ENCODE data around the gene TOM1. TPM values are rescaled to one million over a fixed set of nuclear protein-coding genes. Genes with fewer than 3 reads are reported as not detected.

Gene TOM1
- total and polyA plus RNA-seq, 2 donors (not counting 1 experiment from before 2014, with no cell fraction given), result 25.3 to 53.2 TPM

- H3K4me1 ChIP-seq (ENCODE audit: control insufficient read depth in 2 of 2, insufficient read depth in 2 of 2, low read length in 2 of 2), result peaks cover 10 to 13% of the 10 kb centered on the region in 2 donors
- H3K36me3 ChIP-seq (replicated peaks in 1 of 2; ENCODE audit: control extremely low read depth in 1 of 2, control insufficient read depth in 1 of 2, extremely low read depth in 1 of 2, insufficient read depth in 2 of 2, low read length in 1 of 2), result peaks cover 0 to 76% of the 10 kb centered on the region in 2 experiments
- Mint-ChIP-seq H3K27me3 (no peaks in the 10 kb centered on the region), H3K4me3 (no peak overlapping the region), H3K4me1 (peaks cover 14% of the 10 kb centered on the region), H3K9me3 (ENCODE audit: insufficient read depth) (no peaks in the 10 kb centered on the region), H3K27ac (no peak overlapping the region)
- ChIA-PET CTCF (no interaction called here), POLR2A (no interaction called here)
- H3K27me3 ChIP-seq (replicated peaks in 1 of 4; ENCODE audit: control extremely low read depth in 1 of 4, control insufficient read depth in 3 of 4, insufficient read depth in 4 of 4, low read length in 3 of 4), result no peaks in the 10 kb centered on the region
- H3K79me2 ChIP-seq (ENCODE audit: control insufficient read depth, insufficient read depth, low read length), result no peaks in the 10 kb centered on the region
- peaks cover 0 to 5% (median 0%) of the 10 kb centered on the region in 3 donors for H3K9me3 ChIP-seq (ENCODE audit: control extremely low read depth in 1 of 3, control insufficient read depth in 2 of 3, insufficient read depth in 1 of 3, low read length in 2 of 3)
- ATAC-seq (ENCODE audit: low read depth), result no peak
- no peak overlapping the region for H3K4me2 ChIP-seq (replicated peaks; ENCODE audit: low read depth, low read length, poor library complexity, severe bottlenecking)
- no peak overlapping the region for H2AFZ ChIP-seq (ENCODE audit: insufficient read depth, low read depth, low read length, poor library complexity, severe bottlenecking)
- no peak for DNase-seq
- no peak for TF ChIP-seq CTCF (IDR thresholded peaks at IDR 0.05)
- no peak for TF ChIP-seq EZH2 (IDR thresholded peaks at IDR 0.05; ENCODE audit: borderline replicate concordance, insufficient read depth, low read depth, low read length, poor library complexity, severe bottlenecking)
- H3K27ac ChIP-seq (ENCODE audit: low read length in 2 of 2), result no peak overlapping the region
- WGBS (ENCODE audit: insufficient coverage), result 96% methylated on average over 4 of the region's 5 CpGs
- no peak overlapping the region for H3K9ac ChIP-seq (ENCODE audit: low read length)
- no peak overlapping the region for H3K4me3 ChIP-seq (ENCODE audit: control extremely low read depth in 1 of 5, extremely low read depth in 1 of 5, insufficient read depth in 1 of 5, low read depth in 2 of 5, low read length in 4 of 5)
- intact Hi-C loops (cut with micrococcal nuclease), result no loop called here
- no peaks in the 10 kb centered on the region for H4K20me1 ChIP-seq (ENCODE audit: control insufficient read depth, insufficient read depth, low read length, poor library complexity, severe bottlenecking)
Measured at GRCh38 chr22:35324067-35324466, 24.4 kb downstream of the TOM1 start.

GRCh38 chr22:35324762-35325161, 25.1 kb downstream of the TOM1 start:
- Histone ChIP-seq H3K27me3 (replicated peaks in 1 of 4; ENCODE audit: control extremely low read depth in 1 of 4, control insufficient read depth in 3 of 4, insufficient read depth in 4 of 4, low read length in 3 of 4) (no peaks in the 10 kb centered on the region), H4K20me1 (ENCODE audit: control insufficient read depth, insufficient read depth, low read length, poor library complexity, severe bottlenecking) (no peaks in the 10 kb centered on the region), H3K4me1 (ENCODE audit: control insufficient read depth in 2 of 2, insufficient read depth in 2 of 2, low read length in 2 of 2) (peaks cover 13 to 18% of the 10 kb centered on the region in 2 donors), H3K27ac (ENCODE audit: low read length in 2 of 2) (no peak overlapping the region), H3K9ac (ENCODE audit: low read length) (no peak overlapping the region), H3K36me3 (replicated peaks in 1 of 2; ENCODE audit: control extremely low read depth in 1 of 2, control insufficient read depth in 1 of 2, extremely low read depth in 1 of 2, insufficient read depth in 2 of 2, low read length in 1 of 2) (peaks cover 0 to 70% of the 10 kb centered on the region in 2 experiments), H3K9me3 (ENCODE audit: control extremely low read depth in 1 of 3, control insufficient read depth in 2 of 3, insufficient read depth in 1 of 3, low read length in 2 of 3) (peaks cover 0 to 3% (median 0%) of the 10 kb centered on the region in 3 donors), H3K4me2 (replicated peaks; ENCODE audit: low read depth, low read length, poor library complexity, severe bottlenecking) (no peak overlapping the region), H3K4me3 (ENCODE audit: control extremely low read depth in 1 of 5, extremely low read depth in 1 of 5, insufficient read depth in 1 of 5, low read depth in 2 of 5, low read length in 4 of 5) (no peak overlapping the region), H2AFZ (ENCODE audit: insufficient read depth, low read depth, low read length, poor library complexity, severe bottlenecking) (no peak overlapping the region), H3K79me2 (ENCODE audit: control insufficient read depth, insufficient read depth, low read length) (no peaks in the 10 kb centered on the region)
- intact Hi-C loops (cut with micrococcal nuclease), result no loop called here
- Mint-ChIP-seq H3K27ac (no peak overlapping the region), H3K4me1 (peaks cover 17% of the 10 kb centered on the region), H3K4me3 (no peak overlapping the region), H3K27me3 (no peaks in the 10 kb centered on the region), H3K9me3 (ENCODE audit: insufficient read depth) (no peaks in the 10 kb centered on the region)
- no peak for TF ChIP-seq CTCF (IDR thresholded peaks at IDR 0.05)
- TF ChIP-seq EZH2 (IDR thresholded peaks at IDR 0.05; ENCODE audit: borderline replicate concordance, insufficient read depth, low read depth, low read length, poor library complexity, severe bottlenecking), result no peak
- 70% methylated on average over 4 of the region's 4 CpGs for WGBS (ENCODE audit: insufficient coverage)
- CTCF ChIA-PET, result interaction anchor here (0.5 kb wide), 1 partner anchor 72 kb away, joined by 3 read pairs; no protein-coding TSS in a partner anchor
- POLR2A ChIA-PET, result no interaction called here
- ATAC-seq (ENCODE audit: low read depth) (no peak), DNase-seq (no peak)

All from B cell (primary cell).